ENCODE results near the gene MRPS27. TPM values are rescaled to one million over a fixed set of nuclear protein-coding genes. Genes with fewer than 3 reads are reported as not detected.

Gene MRPS27
- total and polyA plus RNA-seq, 9 of the 15 experiments (the other 6 are each of a cell fraction or from before 2014, with no cell fraction given): 73.6 to 144 (median 106) TPM

DNA sequence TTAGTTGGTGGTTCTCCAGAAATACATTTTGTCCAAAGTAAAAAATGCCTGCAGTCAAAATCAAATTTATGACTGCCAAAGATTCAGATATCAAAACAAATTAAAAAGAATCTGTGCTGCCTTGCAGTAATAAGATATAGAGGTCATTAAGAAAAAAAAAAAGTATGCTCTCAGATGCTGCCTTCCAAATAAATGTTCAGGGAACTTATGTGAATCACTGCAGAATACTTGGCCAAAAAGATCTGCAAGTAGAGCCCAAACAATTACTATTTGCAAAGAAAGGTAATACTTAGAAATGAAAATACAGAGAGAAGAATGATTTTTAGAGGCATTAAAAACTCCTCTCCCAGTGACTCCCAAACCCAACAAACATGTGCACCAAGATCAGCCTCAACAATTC is 52.4 kb downstream of the MRPS27 start:
- TF ChIP-seq ZNF41 (CRISPR knock-in tag; conservative IDR thresholded peaks at IDR 0.05) (no peak), POLR2H (tag; IDR thresholded peaks at IDR 0.05; ENCODE audit: low read depth) (no peak)
- TF ChIP-seq, protein P1, sequence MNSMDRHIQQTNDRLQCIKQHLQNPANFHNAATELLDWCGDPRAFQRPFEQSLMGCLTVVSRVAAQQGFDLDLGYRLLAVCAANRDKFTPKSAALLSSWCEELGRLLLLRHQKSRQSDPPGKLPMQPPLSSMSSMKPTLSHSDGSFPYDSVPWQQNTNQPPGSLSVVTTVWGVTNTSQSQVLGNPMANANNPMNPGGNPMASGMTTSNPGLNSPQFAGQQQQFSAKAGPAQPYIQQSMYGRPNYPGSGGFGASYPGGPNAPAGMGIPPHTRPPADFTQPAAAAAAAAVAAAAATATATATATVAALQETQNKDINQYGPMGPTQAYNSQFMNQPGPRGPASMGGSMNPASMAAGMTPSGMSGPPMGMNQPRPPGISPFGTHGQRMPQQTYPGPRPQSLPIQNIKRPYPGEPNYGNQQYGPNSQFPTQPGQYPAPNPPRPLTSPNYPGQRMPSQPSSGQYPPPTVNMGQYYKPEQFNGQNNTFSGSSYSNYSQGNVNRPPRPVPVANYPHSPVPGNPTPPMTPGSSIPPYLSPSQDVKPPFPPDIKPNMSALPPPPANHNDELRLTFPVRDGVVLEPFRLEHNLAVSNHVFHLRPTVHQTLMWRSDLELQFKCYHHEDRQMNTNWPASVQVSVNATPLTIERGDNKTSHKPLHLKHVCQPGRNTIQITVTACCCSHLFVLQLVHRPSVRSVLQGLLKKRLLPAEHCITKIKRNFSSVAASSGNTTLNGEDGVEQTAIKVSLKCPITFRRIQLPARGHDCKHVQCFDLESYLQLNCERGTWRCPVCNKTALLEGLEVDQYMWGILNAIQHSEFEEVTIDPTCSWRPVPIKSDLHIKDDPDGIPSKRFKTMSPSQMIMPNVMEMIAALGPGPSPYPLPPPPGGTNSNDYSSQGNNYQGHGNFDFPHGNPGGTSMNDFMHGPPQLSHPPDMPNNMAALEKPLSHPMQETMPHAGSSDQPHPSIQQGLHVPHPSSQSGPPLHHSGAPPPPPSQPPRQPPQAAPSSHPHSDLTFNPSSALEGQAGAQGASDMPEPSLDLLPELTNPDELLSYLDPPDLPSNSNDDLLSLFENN (IDR thresholded peaks at IDR 0.05; ENCODE audit: low read depth in 2 of 2, low read length in 2 of 2): no peak
- Histone ChIP-seq H4K20me1 (replicated peaks; ENCODE audit: control insufficient read depth, insufficient read depth, low read length) (no peaks in the 10 kb centered on the region), H3K9me3 (replicated peaks; ENCODE audit: control insufficient read depth, insufficient read depth, low read depth, low read length) (no peaks in the 10 kb centered on the region), H3K4me3 (no peak overlapping the region), H3K4me2 (ENCODE audit: insufficient read depth, low read length) (no peak overlapping the region), H3K9ac (ENCODE audit: insufficient read depth in 1 of 2, low read depth in 2 of 2, low read length in 2 of 2) (no peak overlapping the region), H3K27ac (ENCODE audit: extremely low read depth, low read depth, low read length) (no peak overlapping the region), H3K4me1 (replicated peaks in 1 of 2; ENCODE audit: control insufficient read depth in 2 of 2, insufficient read depth in 2 of 2, low read length in 2 of 2) (peaks cover 0 to 2% of the 10 kb centered on the region in 2 experiments; a peak in 1 of 5 replicates), H3K27me3 (ENCODE audit: control insufficient read depth in 2 of 2, insufficient read depth in 2 of 2, low read length in 2 of 2) (no peaks in the 10 kb centered on the region), H2AFZ (ENCODE audit: low read depth, low read length) (no peak overlapping the region), H3K79me2 (ENCODE audit: control insufficient read depth, insufficient read depth, low read length) (peaks cover 78% of the 10 kb centered on the region), H3K9me1 (ENCODE audit: control insufficient read depth, insufficient read depth, low read length) (no peaks in the 10 kb centered on the region), H3K36me3 (ENCODE audit: control insufficient read depth, insufficient read depth, low read length) (peaks cover 18% of the 10 kb centered on the region)
- in situ Hi-C loops (cut with MboI): no loop called here
- ChIA-PET POLR2A (interaction anchor here (1.6 kb wide), 1 partner anchor 19 kb away, joined by 3 read pairs; no protein-coding TSS in a partner anchor), CTCF (ENCODE audit: low intra/inter-chr PET ratio) (no interaction called here)
- intact Hi-C loops (cut with micrococcal nuclease): loop anchor here (5.0 kb wide), 1 partner anchor 40 kb away; no protein-coding TSS in a partner anchor
- no peak for DNase-seq (ENCODE audit: extremely low read depth in 1 of 4, low spot score in 3 of 4)
- ATAC-seq: no peak
- BruUV-seq (replicated peaks): no TSS peak
- no peak for FAIRE-seq
